GM19035 (cell line): Measurements from ENCODE around the gene EGLN1.

ENCODE experiments used
- ATAC-seq: cut with Tn5 transposase; IDR thresholded peaks from one replicate; pipeline ENCODE4 v1.9.1; 2021; ENCODE audit not compliant: unreplicated experiment

EGLN1 gene

GRCh38 chr1:231422798-231423309, 767 bp upstream of the EGLN1 start:
- ATAC-seq: no peak

GRCh38 chr1:231421546-231421970, 529 bp downstream of the EGLN1 start:
- peak; percentile 20 for ATAC-seq

GRCh38 chr1:231420959-231421545, 1.0 kb downstream of the EGLN1 start:
- ATAC-seq: peak; percentile 16

- no peak for ATAC-seq
These were observed 1.7 kb downstream of the EGLN1 start for GRCh38 chr1:231420299-231420958.

GRCh38 chr1:231419738-231420298, 2.3 kb downstream of the EGLN1 start:
- ATAC-seq: no peak

GRCh38 chr1:231419147-231419546, 2.9 kb downstream of the EGLN1 start:
- no peak for ATAC-seq

- no peak for ATAC-seq
These were observed 3.4 kb downstream of the EGLN1 start for GRCh38 chr1:231418741-231419107.

GRCh38 chr1:231418101-231418740, 3.9 kb downstream of the EGLN1 start:
- ATAC-seq: no peak

GRCh38 chr1:231417513-231417912, 4.6 kb downstream of the EGLN1 start:
- ATAC-seq: no peak

GRCh38 chr1:231416901-231417300, 5.2 kb downstream of the EGLN1 start:
- no peak for ATAC-seq

- no peak for ATAC-seq
These were observed 7.0 kb downstream of the EGLN1 start for GRCh38 chr1:231415018-231415583.

- ATAC-seq: no peak
These were observed 7.6 kb downstream of the EGLN1 start for GRCh38 chr1:231414260-231415016.

- ATAC-seq: no peak
These were observed 8.4 kb downstream of the EGLN1 start for GRCh38 chr1:231413749-231414082.

GRCh38 chr1:231411036-231411531, 11.0 kb downstream of the EGLN1 start:
- no peak for ATAC-seq

GRCh38 chr1:231410036-231410612, 12.0 kb downstream of the EGLN1 start:
- no peak for ATAC-seq

- no peak for ATAC-seq
These were observed 13.5 kb downstream of the EGLN1 start for GRCh38 chr1:231408528-231409094.

GRCh38 chr1:231407547-231408396, 14.3 kb downstream of the EGLN1 start:
- ATAC-seq: peak; percentile 74

- no peak for ATAC-seq
These were observed 15.0 kb downstream of the EGLN1 start for GRCh38 chr1:231407049-231407448.

- no peak for ATAC-seq
These were observed 17.8 kb downstream of the EGLN1 start for GRCh38 chr1:231404318-231404717.
